Adrenal gland (tissue), 5 donors: Measurements from ENCODE around the gene NFS1.

Experiments
- CTCF ChIP-seq, 6 experiments: fragments of 450-650 bp in 4 of 6; fragments of 200-600 bp in 2 of 6; sonication (generic) in 1 of 6; IDR thresholded peaks; 1 replicate in 5 of 6; 2 replicates in 1 of 6; pipeline versions ENCODE4 v1.5.1 to v1.8.0; 2016 to 2021; ENCODE audit warnings: antibody characterized with exemption in 6 of 6, mild to moderate bottlenecking in 2 of 6, moderate library complexity in 1 of 6
- POLR2A ChIP-seq, 2 donors: fragments of 450-650 bp; IDR thresholded peaks; one replicate each; pipeline ENCODE4 v1.6.1; 2017; ENCODE audit warnings: antibody characterized with exemption in 2 of 2, mild to moderate bottlenecking in 2 of 2, moderate library complexity in 1 of 2
- donor health status: DM: no; HTN: no; CAD: no.

GRCh38 chr20:35619196-35620095, 79.7 kb downstream of the NFS1 start:
- TF ChIP-seq CTCF (IDR thresholded peaks at IDR 0.05) = peak in 4 of 6 experiments; percentile 15 to 34 (median 30)
- peak in 1 of 2 donors; percentile 29 for TF ChIP-seq POLR2A (IDR thresholded peaks at IDR 0.05)
